Measurements from ENCODE around the gene MBNL2. TPM values are rescaled to one million over a fixed set of nuclear protein-coding genes. Genes with fewer than 3 reads are reported as not detected.

Gene MBNL2
- total and polyA plus RNA-seq, 4 experiments from 2014 or later = 20.1 to 36.2 (median 28.3) TPM

DNA sequence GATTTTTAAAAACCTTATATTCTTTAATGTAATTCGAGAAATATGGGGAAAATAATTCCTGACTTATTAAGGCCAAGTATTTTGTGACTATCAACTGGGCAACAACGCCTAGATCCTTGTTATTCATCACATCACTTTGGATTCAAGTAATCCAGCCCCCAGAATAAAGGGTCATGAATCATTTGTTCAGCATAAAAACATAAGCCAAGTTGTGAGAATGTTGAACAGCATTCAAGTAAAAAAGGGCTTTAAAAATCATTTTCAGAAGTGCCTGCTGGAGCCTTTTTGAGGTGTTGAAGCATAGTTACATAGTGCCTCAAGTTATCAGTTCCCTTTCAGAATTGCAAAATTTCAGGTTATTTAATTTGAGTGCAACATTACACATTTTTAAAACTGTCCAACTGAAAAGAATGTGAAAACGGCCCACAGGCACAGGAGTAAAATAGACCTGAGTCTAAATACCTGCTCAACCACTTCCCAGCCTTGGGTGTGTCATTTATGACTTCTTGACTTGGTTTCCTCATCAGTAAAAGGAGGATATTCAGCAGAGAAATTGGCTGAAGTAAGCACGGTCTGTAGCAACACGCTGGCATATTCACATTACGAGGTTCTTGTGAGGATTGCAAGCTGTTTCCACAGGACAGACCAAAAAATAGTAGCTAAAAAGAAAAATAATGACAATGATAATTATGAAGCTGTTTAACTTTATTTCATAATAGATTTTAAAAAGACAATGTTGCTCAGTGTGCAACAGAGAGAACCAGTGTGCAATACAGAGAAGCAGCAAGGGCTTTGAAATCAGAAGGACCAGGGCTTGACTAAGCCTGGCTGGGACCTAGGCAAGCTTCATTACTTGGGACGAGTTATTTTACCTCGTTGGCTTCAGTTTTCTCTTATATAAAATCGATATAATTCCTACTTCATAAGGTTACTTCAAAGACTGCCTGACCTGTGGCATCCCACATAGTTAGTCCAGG is 56.6 kb downstream of the MBNL2 start:
- Histone ChIP-seq H3K36me3 (ENCODE audit: insufficient read depth, low read length) (no peaks in the 10 kb centered on the region), H3K4me1 (ENCODE audit: insufficient read depth, low read length) (peaks cover 27% of the 10 kb centered on the region), H3K9me3 (ENCODE audit: control insufficient read depth in 1 of 2, low read length in 2 of 2) (no peaks in the 10 kb centered on the region), H3K27me3 (ENCODE audit: insufficient read depth, low read length) (no peaks in the 10 kb centered on the region), H3K27ac (ENCODE audit: low read depth, low read length) (no peak overlapping the region), H3K4me3 (ENCODE audit: low read length in 2 of 2) (no peak overlapping the region)
- Mint-ChIP-seq H3K36me3 (peaks cover 37% of the 10 kb centered on the region in 2 donors), H3K4me3 (peak overlapping the region in 1 of 8 donors; percentile 6), H3K27ac (no peak overlapping the region), H3K9me3 (peaks cover 0 to 2% (median 0%) of the 10 kb centered on the region in 8 donors), H3K4me1 (peaks cover 44 to 75% (median 57%) of the 10 kb centered on the region in 4 donors), H3K27me3 (no peaks in the 10 kb centered on the region)
- ChIA-PET CTCF (ENCODE audit: partially characterized antibody) (no interaction called here), POLR2A (ENCODE audit: partially characterized antibody) (no interaction called here)
- intact Hi-C loops (cut with micrococcal nuclease) = no loop called here
- no peak for DNase-seq

DNA sequence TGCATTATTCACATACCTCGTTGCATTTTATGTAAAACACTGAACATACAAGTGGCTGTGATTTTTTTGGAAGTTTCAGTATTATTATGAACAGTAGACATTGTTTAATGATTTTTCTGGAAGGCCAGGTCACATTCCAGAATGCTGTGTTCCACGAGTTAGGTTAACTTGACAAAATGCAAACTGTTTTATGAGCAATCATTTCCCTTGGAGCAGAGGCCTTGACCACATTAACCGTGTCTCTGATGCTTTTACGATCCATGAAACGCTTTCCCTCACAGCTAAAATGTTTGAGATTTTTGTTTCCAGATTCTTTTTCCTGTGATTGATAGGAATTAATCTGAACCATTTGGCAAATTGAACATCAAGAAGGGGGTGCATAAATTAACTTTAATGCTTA is 57.8 kb downstream of the MBNL2 start:
- intact Hi-C loops (cut with micrococcal nuclease) = no loop called here
- ChIA-PET POLR2A (ENCODE audit: partially characterized antibody) (no interaction called here), CTCF (ENCODE audit: partially characterized antibody) (no interaction called here)
- Histone ChIP-seq H3K4me3 (ENCODE audit: low read length in 2 of 2) (no peak overlapping the region), H3K27me3 (ENCODE audit: insufficient read depth, low read length) (no peaks in the 10 kb centered on the region), H3K4me1 (ENCODE audit: insufficient read depth, low read length) (peaks cover 27% of the 10 kb centered on the region), H3K9me3 (ENCODE audit: control insufficient read depth in 1 of 2, low read length in 2 of 2) (no peaks in the 10 kb centered on the region), H3K36me3 (ENCODE audit: insufficient read depth, low read length) (no peaks in the 10 kb centered on the region), H3K27ac (ENCODE audit: low read depth, low read length) (no peak overlapping the region)
- no peak overlapping the region for H3K4me3 Mint-ChIP-seq
- peaks cover 31 to 32% of the 10 kb centered on the region in 2 donors for H3K36me3 Mint-ChIP-seq
- H3K27ac Mint-ChIP-seq = peak overlapping the region in 1 of 7 donors; percentile 14
- no peak for DNase-seq
- H3K9me3 Mint-ChIP-seq = peaks cover 0 to 2% (median 0%) of the 10 kb centered on the region in 8 donors
- H3K27me3 Mint-ChIP-seq = no peaks in the 10 kb centered on the region
- H3K4me1 Mint-ChIP-seq = peaks cover 43 to 70% (median 58%) of the 10 kb centered on the region in 4 donors

DNA sequence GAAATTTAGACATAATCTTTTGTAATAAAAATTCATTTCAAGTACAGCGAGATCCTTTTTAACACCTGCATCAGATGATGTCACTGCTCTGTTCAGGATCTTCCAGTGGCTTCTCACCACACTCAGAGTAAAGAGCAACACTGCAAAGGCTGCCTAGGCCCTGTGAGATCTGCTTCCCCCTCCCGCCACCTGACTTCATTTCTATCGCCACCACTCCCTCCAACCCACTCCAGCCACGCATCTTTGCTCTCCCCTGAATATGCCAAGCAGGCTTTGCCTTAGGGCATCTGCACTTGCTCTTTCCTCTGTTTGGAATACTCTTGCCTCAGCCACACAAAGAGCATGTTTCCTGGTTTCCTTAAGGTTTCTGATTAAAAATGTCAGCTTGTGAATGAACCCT is 58.3 kb downstream of the MBNL2 start:
- Mint-ChIP-seq H3K36me3 (peaks cover 26 to 28% of the 10 kb centered on the region in 2 donors), H3K27ac (no peak overlapping the region), H3K4me1 (peaks cover 42 to 64% (median 55%) of the 10 kb centered on the region in 4 donors), H3K4me3 (peak overlapping the region in 6 of 8 donors; percentile 6 to 32 (median 13)), H3K27me3 (no peaks in the 10 kb centered on the region), H3K9me3 (peaks cover 0 to 2% (median 0%) of the 10 kb centered on the region in 8 donors)
- Histone ChIP-seq H3K9me3 (ENCODE audit: control insufficient read depth in 1 of 2, low read length in 2 of 2) (no peaks in the 10 kb centered on the region), H3K27me3 (ENCODE audit: insufficient read depth, low read length) (no peaks in the 10 kb centered on the region), H3K4me1 (ENCODE audit: insufficient read depth, low read length) (peaks cover 27% of the 10 kb centered on the region), H3K36me3 (ENCODE audit: insufficient read depth, low read length) (no peaks in the 10 kb centered on the region), H3K27ac (ENCODE audit: low read depth, low read length) (no peak overlapping the region), H3K4me3 (ENCODE audit: low read length in 2 of 2) (no peak overlapping the region)
- ChIA-PET POLR2A (ENCODE audit: partially characterized antibody) (no interaction called here), CTCF (ENCODE audit: partially characterized antibody) (no interaction called here)
- no peak for DNase-seq
- intact Hi-C loops (cut with micrococcal nuclease) = no loop called here

DNA sequence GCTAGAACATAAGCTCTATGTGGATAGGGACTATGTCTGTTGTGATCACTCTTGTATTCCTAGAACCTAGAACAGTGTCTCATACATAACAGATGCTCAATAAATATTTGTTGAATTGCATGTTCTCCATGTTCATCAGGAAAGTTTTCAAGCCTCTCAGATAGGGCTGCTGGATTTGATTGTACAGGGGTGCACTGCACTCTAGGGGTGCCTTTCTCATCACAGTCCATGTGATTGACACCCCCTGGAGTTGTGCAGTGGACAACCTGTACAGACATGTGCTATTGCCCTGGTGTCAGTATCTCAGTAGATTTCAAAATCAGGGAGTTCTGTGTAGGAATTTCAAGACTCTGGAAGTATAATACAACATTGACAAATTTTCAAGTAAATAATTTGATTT is 58.9 kb downstream of the MBNL2 start:
- Histone ChIP-seq H3K36me3 (ENCODE audit: insufficient read depth, low read length) (no peaks in the 10 kb centered on the region), H3K4me3 (ENCODE audit: low read length in 2 of 2) (no peak overlapping the region), H3K27me3 (ENCODE audit: insufficient read depth, low read length) (no peaks in the 10 kb centered on the region), H3K4me1 (ENCODE audit: insufficient read depth, low read length) (peaks cover 27% of the 10 kb centered on the region), H3K27ac (ENCODE audit: low read depth, low read length) (no peak overlapping the region), H3K9me3 (ENCODE audit: control insufficient read depth in 1 of 2, low read length in 2 of 2) (no peaks in the 10 kb centered on the region)
- H3K4me3 Mint-ChIP-seq = peak overlapping the region in 3 of 8 donors; percentile 8 to 32 (median 15)
- POLR2A ChIA-PET (ENCODE audit: partially characterized antibody) = no interaction called here
- no peak overlapping the region for H3K27ac Mint-ChIP-seq
- intact Hi-C loops (cut with micrococcal nuclease) = no loop called here
- peaks cover 0 to under 1% (median 0%) of the 10 kb centered on the region in 8 donors for H3K9me3 Mint-ChIP-seq
- CTCF ChIA-PET (ENCODE audit: partially characterized antibody) = interaction anchor here (1.0 kb wide), 1 partner anchor 171 kb away, joined by 3 read pairs; no protein-coding TSS in a partner anchor
- H3K36me3 Mint-ChIP-seq = peaks cover 23 to 25% of the 10 kb centered on the region in 2 donors
- H3K4me1 Mint-ChIP-seq = peaks cover 39 to 64% (median 54%) of the 10 kb centered on the region in 4 donors
- no peak for DNase-seq
- no peaks in the 10 kb centered on the region for H3K27me3 Mint-ChIP-seq

DNA sequence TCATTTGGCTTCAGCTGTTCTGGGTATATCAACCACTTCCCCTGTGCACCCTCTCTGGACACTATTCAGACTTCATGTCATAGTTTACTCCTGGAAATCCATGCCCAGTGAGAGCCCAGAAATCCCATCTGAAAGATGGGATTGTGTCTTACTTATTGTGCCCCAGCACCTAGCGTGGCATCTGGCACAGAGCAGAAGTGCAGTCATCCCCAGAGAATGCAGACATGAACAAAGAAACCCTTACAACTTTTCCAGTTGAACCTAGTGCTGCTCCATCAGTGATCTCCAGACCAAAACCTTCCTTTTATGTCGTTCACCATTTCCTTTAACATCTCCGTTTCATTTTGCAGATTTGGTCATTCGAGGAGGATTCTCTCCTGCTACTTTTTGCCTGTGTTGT is 60.6 kb downstream of the MBNL2 start:
- CTCF ChIA-PET (ENCODE audit: partially characterized antibody) = no interaction called here
- H3K36me3 Mint-ChIP-seq = peaks cover 13 to 27% of the 10 kb centered on the region in 2 donors
- H3K9me3 Mint-ChIP-seq = no peaks in the 10 kb centered on the region
- H3K27me3 Mint-ChIP-seq = no peaks in the 10 kb centered on the region
- intact Hi-C loops (cut with micrococcal nuclease) = no loop called here
- Histone ChIP-seq H3K4me3 (ENCODE audit: low read length in 2 of 2) (no peak overlapping the region), H3K27me3 (ENCODE audit: insufficient read depth, low read length) (no peaks in the 10 kb centered on the region), H3K9me3 (ENCODE audit: control insufficient read depth in 1 of 2, low read length in 2 of 2) (no peaks in the 10 kb centered on the region), H3K27ac (ENCODE audit: low read depth, low read length) (no peak overlapping the region), H3K36me3 (ENCODE audit: insufficient read depth, low read length) (no peaks in the 10 kb centered on the region), H3K4me1 (ENCODE audit: insufficient read depth, low read length) (peaks cover 13% of the 10 kb centered on the region)
- H3K27ac Mint-ChIP-seq = peak overlapping the region in 3 of 7 donors; percentile 22 to 60 (median 38)
- POLR2A ChIA-PET (ENCODE audit: partially characterized antibody) = no interaction called here
- H3K4me1 Mint-ChIP-seq = peaks cover 38 to 63% (median 52%) of the 10 kb centered on the region in 4 donors
- no peak overlapping the region for H3K4me3 Mint-ChIP-seq
- DNase-seq = no peak

DNA sequence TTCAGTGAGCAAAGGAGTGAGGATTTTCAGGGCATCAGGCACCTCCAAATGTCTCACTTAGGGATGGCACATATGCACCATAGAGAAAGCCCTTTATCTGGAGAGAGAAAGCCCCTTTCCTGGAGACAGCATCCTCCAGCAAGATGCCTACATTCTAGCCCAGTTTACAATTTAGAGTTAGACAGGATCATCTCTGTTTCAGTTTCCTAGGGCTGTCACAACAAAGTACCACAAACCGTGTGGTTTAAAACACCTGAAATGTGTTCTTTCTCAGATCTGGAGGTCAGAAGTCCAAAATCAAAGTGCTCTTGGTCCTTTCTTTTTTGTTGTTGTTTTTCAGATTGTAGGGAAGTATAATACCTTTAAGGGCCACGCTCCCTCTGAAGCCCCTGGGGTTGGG is 61.8 kb downstream of the MBNL2 start:
- Histone ChIP-seq H3K4me1 (ENCODE audit: insufficient read depth, low read length) (peaks cover 10% of the 10 kb centered on the region), H3K27ac (ENCODE audit: low read depth, low read length) (no peak overlapping the region), H3K4me3 (ENCODE audit: low read length in 2 of 2) (no peak overlapping the region), H3K9me3 (ENCODE audit: control insufficient read depth in 1 of 2, low read length in 2 of 2) (no peaks in the 10 kb centered on the region), H3K36me3 (ENCODE audit: insufficient read depth, low read length) (no peaks in the 10 kb centered on the region), H3K27me3 (ENCODE audit: insufficient read depth, low read length) (no peaks in the 10 kb centered on the region)
- Mint-ChIP-seq H3K9me3 (no peaks in the 10 kb centered on the region), H3K4me1 (peaks cover 35 to 63% (median 51%) of the 10 kb centered on the region in 4 donors), H3K36me3 (peaks cover 13 to 27% of the 10 kb centered on the region in 2 donors), H3K4me3 (no peak overlapping the region), H3K27me3 (no peaks in the 10 kb centered on the region), H3K27ac (peak overlapping the region in 2 of 7 donors; percentile 1 to 14)
- DNase-seq = no peak
- intact Hi-C loops (cut with micrococcal nuclease) = no loop called here
- POLR2A ChIA-PET (ENCODE audit: partially characterized antibody) = no interaction called here
- CTCF ChIA-PET (ENCODE audit: partially characterized antibody) = no interaction called here

DNA sequence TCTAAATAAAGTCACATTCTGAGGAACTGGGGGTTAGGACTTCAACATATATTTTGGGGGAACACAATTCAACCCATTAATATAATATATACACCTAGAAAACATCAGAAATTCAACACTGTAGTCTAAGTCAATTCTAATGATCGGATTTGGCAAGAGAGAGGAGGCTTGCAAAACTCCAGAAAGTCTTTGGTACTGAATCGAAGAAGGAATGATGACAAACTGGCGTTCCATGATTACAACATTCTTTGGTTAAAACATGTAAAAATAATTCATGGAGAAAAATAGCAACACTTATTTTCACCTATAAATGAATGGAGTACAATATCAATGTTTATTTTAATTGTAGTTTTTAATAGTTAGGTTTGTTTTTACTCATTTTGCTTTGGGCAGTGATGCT is 62.4 kb downstream of the MBNL2 start:
- peaks cover 29 to 57% (median 46%) of the 10 kb centered on the region in 4 donors for H3K4me1 Mint-ChIP-seq
- Histone ChIP-seq H3K4me3 (ENCODE audit: low read length in 2 of 2) (no peak overlapping the region), H3K27ac (ENCODE audit: low read depth, low read length) (no peak overlapping the region), H3K36me3 (ENCODE audit: insufficient read depth, low read length) (no peaks in the 10 kb centered on the region), H3K27me3 (ENCODE audit: insufficient read depth, low read length) (no peaks in the 10 kb centered on the region), H3K4me1 (ENCODE audit: insufficient read depth, low read length) (peaks cover 6% of the 10 kb centered on the region), H3K9me3 (ENCODE audit: control insufficient read depth in 1 of 2, low read length in 2 of 2) (no peaks in the 10 kb centered on the region)
- no peak overlapping the region for H3K4me3 Mint-ChIP-seq
- DNase-seq = no peak
- H3K36me3 Mint-ChIP-seq = peaks cover 10 to 29% of the 10 kb centered on the region in 2 donors
- H3K9me3 Mint-ChIP-seq = no peaks in the 10 kb centered on the region
- intact Hi-C loops (cut with micrococcal nuclease) = no loop called here
- no peaks in the 10 kb centered on the region for H3K27me3 Mint-ChIP-seq
- ChIA-PET CTCF (ENCODE audit: partially characterized antibody) (no interaction called here), POLR2A (ENCODE audit: partially characterized antibody) (no interaction called here)
- no peak overlapping the region for H3K27ac Mint-ChIP-seq

All from CD4-positive, alpha-beta memory T cell (primary cell).